ENCODE measurements around the gene LRRC8D.

- TF ChIP-seq CTCF (IDR thresholded peaks at IDR 0.05) (no peak), KDM1A (IDR thresholded peaks at IDR 0.05; ENCODE audit: low read depth) (no peak), USF2 (IDR thresholded peaks at IDR 0.05) (no peak), TP53 (CRISPR knock-in tag; IDR thresholded peaks at IDR 0.05) (no peak), POLR2A (IDR thresholded peaks at IDR 0.05; ENCODE audit: low read length) (no peak)
Measured at GRCh38 chr1:89900323-89900722, 79.5 kb downstream of the LRRC8D start.
